NCI-H187 (cell line): ENCODE data around the gene WWOX.

ENCODE experiments used
- DNase-seq, 2 experiments: peaks; one replicate each; lab custom pipeline; 2025; lab: John Stamatoyannopoulos, UW

The WWOX gene

GRCh38 chr16:78105517-78105916 is 6.1 kb downstream of the WWOX start:
- DNase-seq: no peak

GRCh38 chr16:78106686-78107085 is 7.2 kb downstream of the WWOX start:
- DNase-seq: no peak

- DNase-seq: no peak
These were observed 9.0 kb downstream of the WWOX start for GRCh38 chr16:78108451-78108850.

- DNase-seq: no peak
These were observed 13.8 kb downstream of the WWOX start for GRCh38 chr16:78113258-78113657.

GRCh38 chr16:78115659-78116058 is 16.2 kb downstream of the WWOX start:
- no peak for DNase-seq

GRCh38 chr16:78116946-78117345 is 17.5 kb downstream of the WWOX start:
- no peak for DNase-seq

GRCh38 chr16:78117391-78117790 is 17.9 kb downstream of the WWOX start:
- DNase-seq: no peak

- DNase-seq: no peak
These were observed 19.1 kb downstream of the WWOX start for GRCh38 chr16:78118469-78119025.

- DNase-seq: no peak
These were observed 23.4 kb downstream of the WWOX start for GRCh38 chr16:78122774-78123315.

GRCh38 chr16:78125112-78125844 is 25.8 kb downstream of the WWOX start:
- DNase-seq: no peak

GRCh38 chr16:78126662-78127061 is 27.2 kb downstream of the WWOX start:
- no peak for DNase-seq

GRCh38 chr16:78127130-78127529 is 27.7 kb downstream of the WWOX start:
- no peak for DNase-seq

- no peak for DNase-seq
These were observed 29.5 kb downstream of the WWOX start for GRCh38 chr16:78128913-78129312.

GRCh38 chr16:78129349-78129748 is 29.9 kb downstream of the WWOX start:
- DNase-seq: no peak

GRCh38 chr16:78130083-78130608 is 30.7 kb downstream of the WWOX start:
- no peak for DNase-seq

GRCh38 chr16:78130950-78131349 is 31.5 kb downstream of the WWOX start:
- DNase-seq: no peak

GRCh38 chr16:78133919-78134318 is 34.5 kb downstream of the WWOX start:
- no peak for DNase-seq

GRCh38 chr16:78134944-78135619 is 35.6 kb downstream of the WWOX start:
- no peak for DNase-seq

GRCh38 chr16:78137179-78137578 is 37.7 kb downstream of the WWOX start:
- DNase-seq: no peak

GRCh38 chr16:78137782-78138616 is 38.5 kb downstream of the WWOX start:
- no peak for DNase-seq

- DNase-seq: no peak
These were observed 41.5 kb downstream of the WWOX start for GRCh38 chr16:78140818-78141466.
